Skeletal muscle cell (primary cell): ENCODE measurements around the gene CAV2.
A peak's percentile ranks its signal among the peaks of the same experiment; 100 is the strongest.

Experiments
- DNase-seq: peaks from one replicate; pipeline ENCODE4 v3.0.0-alpha.2; 2010; ENCODE audit warnings: low read depth
- H3K4me3 ChIP-seq: 2 replicates; pipeline ENCODE4 v1.5.1; 2011; ENCODE audit warnings: low read depth, mild to moderate bottlenecking, control low read depth, low read length, moderate library complexity

The CAV2 gene

DNA sequence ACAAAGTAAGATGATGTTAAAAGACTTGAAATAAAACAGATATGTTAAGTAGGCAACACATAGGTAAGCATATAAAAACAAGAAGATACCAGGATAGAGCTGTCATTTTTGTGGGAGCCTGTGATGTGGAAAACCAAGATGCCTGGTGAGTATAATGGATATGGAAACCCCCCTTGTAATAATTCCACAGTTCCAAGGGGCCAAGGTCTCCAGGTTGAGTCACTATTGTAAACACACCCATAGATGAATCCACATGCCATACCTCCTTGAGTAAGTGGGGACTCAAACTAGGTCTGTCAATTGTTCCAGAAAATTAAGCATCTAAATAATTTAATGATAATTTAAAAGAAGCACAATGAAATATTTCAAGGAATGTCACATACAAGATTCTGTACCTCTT is 41.2 kb downstream of the CAV2 start:
- DNase-seq, result no peak
- H3K4me3 ChIP-seq, result no peak overlapping the region

DNA sequence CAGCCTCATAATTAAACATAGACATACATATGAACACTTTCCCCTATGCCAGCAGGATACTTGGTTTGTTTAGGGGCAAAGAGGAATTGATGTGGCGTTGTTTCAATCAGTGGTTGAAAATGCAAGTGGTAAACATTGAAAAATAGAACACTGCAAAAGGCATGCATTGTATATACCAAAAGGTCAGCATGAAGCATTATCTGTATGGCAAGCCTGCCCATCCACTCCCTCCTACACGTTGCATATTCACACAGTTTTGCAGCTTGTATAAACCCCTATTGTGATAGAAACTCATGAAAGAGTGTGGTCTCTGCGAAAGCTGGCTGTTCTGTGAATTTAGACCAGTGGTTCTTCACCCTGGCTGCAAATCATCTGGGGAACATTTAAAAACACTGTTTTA is 42.4 kb downstream of the CAV2 start:
- no peak overlapping the region for H3K4me3 ChIP-seq
- DNase-seq, result no peak

DNA sequence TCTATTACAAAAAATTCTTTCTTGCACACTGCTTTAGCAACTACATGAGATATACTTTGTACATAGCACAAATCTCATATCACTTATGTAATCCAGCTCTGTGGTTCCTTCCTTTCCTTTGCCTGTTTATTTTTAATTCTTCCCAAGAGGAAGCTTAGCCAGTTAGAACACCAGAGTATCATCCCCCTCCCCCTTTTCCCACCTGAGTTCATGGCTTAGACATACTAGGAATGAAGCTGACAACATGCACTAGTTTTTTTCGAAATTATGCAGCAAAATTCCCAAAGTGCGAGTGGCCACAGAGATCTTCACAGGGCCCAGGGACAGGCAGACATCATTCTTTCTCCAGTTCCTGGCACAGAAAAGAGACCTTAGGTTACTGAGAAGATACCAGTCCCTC is 43.1 kb downstream of the CAV2 start:
- peak; percentile 44 for DNase-seq
- no peak overlapping the region for H3K4me3 ChIP-seq

DNA sequence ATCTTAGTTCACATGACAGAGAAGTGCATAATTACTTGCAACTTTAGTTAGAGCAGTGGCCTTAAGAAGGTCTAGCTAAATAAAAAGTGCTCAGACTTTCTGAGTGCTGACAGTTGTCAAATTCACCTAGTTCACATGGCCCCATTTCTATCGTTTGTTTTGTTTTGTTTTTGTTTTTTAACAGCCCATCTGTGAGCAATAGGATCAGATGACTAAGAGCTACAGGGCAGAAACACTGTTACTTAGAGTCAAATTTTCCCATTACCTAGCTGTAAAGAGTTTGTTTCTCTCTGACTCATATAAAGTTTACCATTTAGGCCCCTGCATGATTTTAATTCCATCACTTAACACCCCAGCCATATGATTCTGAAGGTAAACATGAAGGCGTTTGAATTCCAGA is 44.1 kb downstream of the CAV2 start:
- no peak for DNase-seq
- no peak overlapping the region for H3K4me3 ChIP-seq

DNA sequence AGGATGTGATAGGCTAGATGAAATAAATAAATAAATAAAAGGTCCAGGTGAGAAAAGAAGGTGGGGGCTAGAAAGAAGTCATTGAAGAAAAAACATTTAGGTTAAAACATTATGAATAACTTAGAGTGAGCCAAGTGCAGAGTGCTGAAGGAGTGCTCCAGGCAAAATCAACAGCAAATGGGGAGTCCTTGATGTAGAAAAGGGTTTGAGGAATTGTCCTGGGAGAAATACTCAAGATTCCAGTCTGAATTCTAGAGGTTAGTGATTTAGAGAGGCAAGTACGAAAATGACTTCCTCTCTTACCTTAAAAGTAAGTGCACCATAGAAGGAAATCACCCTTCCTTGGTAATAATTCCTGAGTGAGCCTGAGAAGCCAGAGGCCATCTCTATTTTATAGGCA is 44.9 kb downstream of the CAV2 start:
- no peak for DNase-seq
- no peak overlapping the region for H3K4me3 ChIP-seq

DNA sequence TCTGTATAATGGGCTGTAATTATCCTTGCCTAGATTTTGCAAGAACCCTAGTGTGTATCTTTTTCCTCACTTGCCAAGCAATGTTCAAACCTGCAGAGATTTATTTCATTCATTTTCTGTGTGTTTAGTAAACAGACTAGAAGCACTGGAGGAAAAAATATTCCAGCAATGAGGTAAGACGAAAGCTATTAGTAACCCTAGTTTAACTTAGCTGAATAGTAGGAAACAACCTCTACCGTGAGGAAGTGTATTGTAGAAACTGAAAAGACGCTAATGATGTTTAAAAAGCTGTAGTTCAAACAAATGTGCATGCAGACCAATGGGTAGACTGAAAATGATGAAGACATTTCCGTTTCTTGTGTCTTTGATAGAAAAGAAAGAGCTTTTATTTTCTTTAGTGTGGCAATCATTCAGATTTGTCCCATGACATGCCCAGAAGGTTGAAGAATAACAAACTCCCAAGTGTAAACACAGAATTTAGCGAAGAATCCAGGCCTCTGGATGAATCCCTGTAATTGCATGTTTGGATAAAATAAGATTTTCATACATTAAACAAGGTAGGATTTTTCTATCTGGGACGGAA is 46.0 kb downstream of the CAV2 start:
- H3K4me3 ChIP-seq, result no peak overlapping the region
- no peak for DNase-seq

DNA sequence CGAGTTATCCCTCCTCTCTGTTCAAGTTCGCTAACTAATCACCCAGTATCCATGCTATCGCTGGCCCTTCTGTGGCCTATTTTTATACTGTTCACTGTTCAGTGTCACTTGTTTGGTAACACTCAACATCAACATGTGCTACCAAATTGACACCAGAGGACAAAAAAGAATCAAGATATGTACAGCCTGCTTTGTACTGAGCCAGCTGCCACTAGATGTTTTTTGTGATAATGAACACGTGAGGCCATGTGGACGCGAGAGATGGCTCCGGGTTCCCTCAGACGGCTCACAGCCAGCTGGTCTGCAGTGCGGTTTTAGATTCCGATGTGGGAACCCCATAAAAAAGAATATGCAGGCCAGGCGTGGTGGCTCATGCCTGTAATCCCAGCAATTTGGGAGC is 46.5 kb downstream of the CAV2 start:
- DNase-seq, result no peak
- no peak overlapping the region for H3K4me3 ChIP-seq

DNA sequence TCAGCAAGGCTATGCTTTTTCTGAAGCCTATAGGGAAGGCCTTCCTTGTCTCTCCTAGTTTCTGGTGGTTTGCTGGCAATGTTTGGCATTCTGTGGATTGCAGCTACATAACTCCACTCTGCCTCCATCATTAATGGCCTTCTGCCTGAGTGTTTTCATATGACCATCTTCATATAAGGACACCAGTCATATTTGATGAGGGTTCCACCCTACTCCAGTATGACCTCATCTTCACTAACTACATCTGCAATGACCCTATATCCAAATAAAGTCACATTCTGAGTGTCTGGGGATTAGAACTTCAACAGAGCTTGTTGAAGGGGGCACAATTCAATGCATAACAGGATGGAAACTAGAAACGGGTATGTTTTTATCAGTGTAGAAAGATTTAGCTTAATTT is 47.4 kb downstream of the CAV2 start:
- no peak for DNase-seq

DNA sequence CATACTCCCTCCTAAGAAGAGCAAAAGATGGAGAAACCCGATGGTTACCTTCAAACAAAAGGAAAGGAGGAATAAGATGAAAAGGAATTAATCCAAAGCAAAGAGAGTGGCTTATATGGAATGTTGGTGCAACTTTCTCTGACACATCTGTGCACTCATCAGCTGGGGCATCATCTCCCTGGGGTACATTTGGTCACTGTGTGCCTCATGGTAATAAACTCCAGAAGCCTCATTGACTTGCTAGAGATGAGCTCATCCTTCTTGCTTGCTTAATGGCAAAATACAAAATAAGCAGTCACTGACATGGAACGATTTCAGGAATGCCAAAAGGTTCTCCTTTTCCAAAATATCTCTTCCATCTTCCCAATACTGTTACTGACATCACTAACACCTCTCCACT is 47.8 kb downstream of the CAV2 start:
- H3K4me3 ChIP-seq, result no peak overlapping the region
- peak; percentile 68 for DNase-seq

More for the DNA sequence above, 47.4 kb downstream of the CAV2 start:
- H3K4me3 ChIP-seq, result no peak overlapping the region

DNA sequence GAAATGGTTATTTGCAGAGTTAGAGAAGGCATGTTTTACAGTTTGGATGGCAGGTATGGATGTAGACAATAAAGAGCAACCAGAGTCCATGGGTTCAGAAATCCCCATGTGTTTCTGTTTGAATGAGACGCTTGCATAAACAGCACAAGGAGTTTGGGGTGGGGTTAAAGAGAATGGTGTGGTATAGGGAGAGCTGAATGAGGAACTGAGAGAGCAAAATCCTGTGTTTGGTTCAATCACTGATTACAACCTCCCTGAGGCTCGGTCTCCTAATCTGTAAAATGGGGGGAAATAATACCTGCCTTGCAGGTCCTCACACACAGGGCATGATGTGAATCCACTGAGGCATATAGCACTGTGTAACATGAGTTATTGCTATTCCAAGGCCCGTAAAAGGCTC is 49.0 kb downstream of the CAV2 start:
- H3K4me3 ChIP-seq, result no peak overlapping the region
- no peak for DNase-seq

DNA sequence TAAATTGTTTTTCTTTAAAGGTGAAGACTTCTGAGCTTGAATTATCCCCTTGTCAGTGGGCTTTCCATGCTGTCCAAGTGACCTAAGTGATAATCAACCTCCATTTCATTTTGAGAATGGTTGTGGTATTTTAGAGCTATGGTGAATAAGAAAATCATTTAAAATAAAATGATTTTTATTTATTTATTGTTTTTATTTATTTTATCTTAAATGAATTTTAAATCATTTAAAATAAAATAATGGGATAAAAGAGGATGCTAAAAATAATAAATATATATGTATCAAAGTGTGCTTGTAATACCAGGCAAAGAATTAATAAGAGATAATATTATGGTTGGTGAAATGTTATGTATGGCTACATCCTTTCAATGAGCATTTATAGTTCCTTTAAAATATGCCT is 49.8 kb downstream of the CAV2 start:
- no peak for DNase-seq
- no peak overlapping the region for H3K4me3 ChIP-seq

DNA sequence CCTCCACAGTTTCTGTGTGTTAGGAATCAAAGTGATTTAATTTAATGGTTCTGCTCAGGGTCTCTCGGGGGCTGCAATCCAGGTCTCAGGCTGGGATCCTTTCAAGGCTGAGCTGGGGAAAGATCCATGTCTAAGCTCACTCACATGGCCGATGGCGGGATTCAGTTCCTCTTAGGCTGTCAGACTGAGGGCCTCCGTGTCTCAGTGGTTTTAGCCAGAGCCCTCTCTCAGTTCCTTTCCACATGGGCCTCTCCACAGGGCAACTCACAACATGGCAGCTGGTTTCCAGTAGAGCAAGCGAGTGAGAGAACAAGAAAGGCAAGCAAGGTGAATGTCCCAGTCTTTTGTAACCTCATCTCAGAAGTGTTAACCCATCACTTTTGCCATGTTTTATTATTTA is 52.2 kb downstream of the CAV2 start:
- DNase-seq, result no peak
- H3K4me3 ChIP-seq, result no peak overlapping the region

DNA sequence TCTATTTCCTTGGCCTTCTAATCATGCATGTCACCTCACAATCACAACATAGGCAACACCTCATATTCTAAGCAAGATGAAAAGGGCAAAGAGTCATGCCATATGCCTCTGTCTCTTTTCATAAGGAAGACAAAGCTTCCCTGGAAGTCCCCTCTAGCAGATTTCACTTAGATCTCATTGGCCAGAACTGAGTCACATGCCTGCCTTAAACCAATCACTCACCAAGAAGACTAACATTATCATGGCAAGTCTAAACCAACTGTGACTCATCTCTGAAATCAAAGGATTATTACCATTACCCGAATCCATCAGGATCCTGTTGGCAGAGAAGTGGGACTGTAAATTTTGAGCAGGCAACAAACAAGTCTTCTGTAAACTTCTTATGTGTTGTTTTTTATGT is 53.1 kb downstream of the CAV2 start:
- no peak for DNase-seq
- H3K4me3 ChIP-seq, result no peak overlapping the region

DNA sequence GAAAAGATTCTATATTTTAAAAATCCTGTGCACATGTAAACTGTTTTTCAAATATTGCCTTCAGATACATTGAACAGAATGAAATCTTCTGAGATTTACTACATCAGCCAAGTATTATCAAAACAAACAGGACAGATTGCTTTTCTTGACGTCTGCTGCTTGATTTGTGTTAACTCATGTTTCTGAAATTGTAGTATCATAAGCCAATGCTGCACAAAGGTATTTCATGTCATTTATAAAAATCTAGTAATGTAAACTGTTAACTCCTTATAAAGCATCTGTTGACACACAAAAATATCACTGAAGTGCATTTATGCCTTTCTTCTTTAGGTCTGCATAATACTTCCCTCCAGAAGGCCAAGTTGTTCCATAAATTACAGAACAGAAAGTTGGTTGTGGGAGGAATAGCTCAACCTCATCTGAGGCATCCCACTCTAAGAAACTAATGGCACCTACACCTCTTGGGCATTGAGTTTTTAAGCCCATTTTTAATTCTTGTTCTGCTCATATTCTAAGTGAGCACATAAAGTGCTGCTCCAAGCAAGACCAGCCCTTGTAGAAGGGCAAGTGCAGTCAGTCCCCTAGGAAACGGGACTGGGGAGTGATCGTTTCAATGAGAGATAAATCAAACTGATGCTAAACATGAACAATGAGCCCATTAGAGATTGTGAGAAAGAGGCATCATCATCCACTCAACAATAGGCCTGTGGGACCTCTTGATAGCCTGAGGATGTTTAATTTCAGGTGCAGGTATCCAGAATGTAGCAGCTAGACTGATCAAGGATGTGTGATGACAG is 53.8 kb downstream of the CAV2 start:
- no peak for DNase-seq
- H3K4me3 ChIP-seq, result no peak overlapping the region

DNA sequence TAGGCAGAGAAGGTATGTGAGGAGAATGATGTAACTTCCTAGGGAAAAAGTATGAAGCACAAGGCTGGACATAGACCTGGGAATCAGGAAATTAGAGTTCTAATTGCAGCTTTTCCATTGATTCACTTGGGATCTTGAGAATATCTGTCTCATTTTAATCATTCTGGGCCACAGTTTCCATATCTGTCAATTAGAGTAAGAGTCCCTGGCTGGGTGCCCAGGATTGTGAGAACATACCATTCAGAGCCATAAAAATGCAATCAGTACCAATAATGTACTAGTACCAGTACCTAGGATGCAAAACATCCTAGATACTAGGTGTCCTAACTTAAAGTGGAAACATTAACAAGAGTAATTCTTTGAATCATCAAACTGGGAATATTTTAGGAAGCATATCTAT is 54.9 kb downstream of the CAV2 start:
- H3K4me3 ChIP-seq, result no peak overlapping the region
- no peak for DNase-seq

DNA sequence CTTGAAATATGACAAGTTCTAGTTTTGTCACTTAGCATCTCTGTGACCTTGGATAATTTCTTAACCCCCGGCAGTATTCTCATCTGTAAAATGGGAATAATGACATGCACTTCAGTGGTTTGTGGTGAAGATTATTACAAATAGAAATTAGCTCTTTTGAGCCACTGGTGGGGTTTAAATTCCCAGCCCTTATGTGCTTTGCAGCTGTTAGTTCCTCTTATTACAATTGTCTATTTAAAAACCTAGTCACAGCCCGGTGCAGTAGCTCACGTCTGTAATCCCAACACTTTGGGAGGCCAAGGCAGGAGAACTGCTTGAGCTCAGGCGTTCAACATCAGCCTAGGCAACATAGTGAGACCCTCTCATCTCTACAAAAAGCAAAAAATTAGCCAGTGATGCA is 55.4 kb downstream of the CAV2 start:
- no peak overlapping the region for H3K4me3 ChIP-seq
- no peak for DNase-seq

DNA sequence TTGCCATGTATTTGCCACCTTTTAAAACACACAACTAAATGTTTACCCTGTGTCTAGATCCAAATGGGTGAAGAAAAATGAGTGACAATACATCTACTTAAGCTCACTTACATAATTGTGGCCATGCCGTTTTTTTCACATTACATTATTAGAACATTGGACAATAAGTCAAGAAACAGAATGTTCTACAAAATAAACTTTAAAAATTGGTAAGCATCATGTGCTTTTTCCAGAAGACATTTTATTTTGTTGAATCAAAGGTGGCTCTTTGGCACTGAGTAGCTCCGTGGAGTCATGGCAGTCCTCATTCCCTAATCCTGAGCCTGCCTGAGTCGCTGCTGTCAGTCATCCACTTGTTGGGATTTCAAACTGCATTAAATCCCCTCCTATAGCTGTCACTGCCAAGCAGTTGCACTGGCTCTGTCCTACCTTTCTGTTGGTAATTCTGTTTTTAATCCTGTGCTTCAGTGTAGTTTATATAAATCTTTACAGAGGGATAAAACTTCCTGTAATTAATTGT is 57.6 kb downstream of the CAV2 start:
- H3K4me3 ChIP-seq, result no peak overlapping the region
- DNase-seq, result no peak

DNA sequence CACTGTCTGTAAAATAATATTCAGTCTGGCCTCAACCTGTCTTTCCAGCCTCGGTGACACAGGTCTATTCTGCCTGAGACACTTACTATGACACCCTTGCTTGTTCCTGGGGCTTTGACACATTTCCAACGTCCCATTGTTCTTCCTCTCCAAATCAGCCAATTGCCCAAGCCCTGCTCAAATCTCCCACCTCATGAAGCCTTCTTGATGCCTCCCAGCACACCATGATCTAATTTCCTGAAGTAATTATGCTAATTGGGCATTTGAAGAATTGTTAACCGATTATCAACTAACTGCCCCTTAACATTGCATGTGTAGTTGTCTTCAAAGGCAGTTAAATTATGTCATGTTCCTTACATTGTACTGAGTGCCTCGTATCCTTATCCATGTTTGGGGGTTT is 58.4 kb downstream of the CAV2 start:
- H3K4me3 ChIP-seq, result no peak overlapping the region
- DNase-seq, result no peak
